Measurements from ENCODE around the gene EMID1. TPM values are rescaled to one million over a fixed set of nuclear protein-coding genes. Genes with fewer than 3 reads are reported as not detected.

Gene EMID1
- total RNA-seq, 2 donors from 2014 or later: 1.4 to 2.4 TPM

DNA sequence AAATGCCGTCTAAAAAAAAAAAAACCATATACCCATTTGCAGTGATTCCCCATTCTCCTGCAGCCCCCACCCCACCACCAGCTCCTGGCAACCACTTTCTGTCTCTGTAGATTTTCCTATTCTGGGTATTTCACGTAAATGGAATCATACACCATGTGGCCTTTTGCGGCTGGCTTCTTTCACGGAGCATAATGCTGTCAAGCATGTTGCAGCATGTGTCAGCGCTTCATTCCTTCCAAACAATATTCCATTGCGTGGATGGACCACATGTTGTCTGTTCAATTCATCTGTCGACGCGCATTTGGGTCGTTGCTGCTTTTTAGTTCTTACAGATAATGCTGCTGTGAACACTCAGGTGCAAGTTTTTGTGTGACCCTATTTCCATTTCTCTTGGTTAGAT, 14.8 kb upstream of the EMID1 start:
- no peak for DNase-seq (ENCODE audit: low spot score)
- intact Hi-C loops (cut with DNase I): no loop called here

- intact Hi-C loops (cut with DNase I): no loop called here
- peak; percentile 58 for DNase-seq (ENCODE audit: low spot score)
Observed at GRCh38 chr22:29193021-29193420, 12.7 kb upstream of the EMID1 start.

DNA sequence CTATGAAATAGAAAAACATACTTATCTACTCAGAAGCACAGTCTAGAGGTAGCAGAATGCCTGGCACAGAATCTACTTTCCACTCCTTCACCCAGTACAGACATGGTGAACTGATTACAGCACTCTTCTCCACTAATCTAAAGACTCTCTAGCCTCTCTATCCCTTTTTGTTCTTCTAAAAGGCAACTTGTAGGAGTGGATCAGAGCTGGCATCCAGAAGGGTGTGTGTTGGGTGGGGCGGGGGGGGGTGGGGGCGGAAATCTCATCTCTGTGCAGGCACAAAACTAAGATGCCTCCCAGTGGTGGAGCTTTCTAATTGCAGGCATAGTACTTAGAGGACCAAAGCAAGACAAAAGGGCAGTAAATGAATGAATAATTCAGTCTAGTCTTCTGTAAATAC, 11.5 kb upstream of the EMID1 start:
- no peak for DNase-seq (ENCODE audit: low spot score)
- intact Hi-C loops (cut with DNase I): no loop called here

DNA sequence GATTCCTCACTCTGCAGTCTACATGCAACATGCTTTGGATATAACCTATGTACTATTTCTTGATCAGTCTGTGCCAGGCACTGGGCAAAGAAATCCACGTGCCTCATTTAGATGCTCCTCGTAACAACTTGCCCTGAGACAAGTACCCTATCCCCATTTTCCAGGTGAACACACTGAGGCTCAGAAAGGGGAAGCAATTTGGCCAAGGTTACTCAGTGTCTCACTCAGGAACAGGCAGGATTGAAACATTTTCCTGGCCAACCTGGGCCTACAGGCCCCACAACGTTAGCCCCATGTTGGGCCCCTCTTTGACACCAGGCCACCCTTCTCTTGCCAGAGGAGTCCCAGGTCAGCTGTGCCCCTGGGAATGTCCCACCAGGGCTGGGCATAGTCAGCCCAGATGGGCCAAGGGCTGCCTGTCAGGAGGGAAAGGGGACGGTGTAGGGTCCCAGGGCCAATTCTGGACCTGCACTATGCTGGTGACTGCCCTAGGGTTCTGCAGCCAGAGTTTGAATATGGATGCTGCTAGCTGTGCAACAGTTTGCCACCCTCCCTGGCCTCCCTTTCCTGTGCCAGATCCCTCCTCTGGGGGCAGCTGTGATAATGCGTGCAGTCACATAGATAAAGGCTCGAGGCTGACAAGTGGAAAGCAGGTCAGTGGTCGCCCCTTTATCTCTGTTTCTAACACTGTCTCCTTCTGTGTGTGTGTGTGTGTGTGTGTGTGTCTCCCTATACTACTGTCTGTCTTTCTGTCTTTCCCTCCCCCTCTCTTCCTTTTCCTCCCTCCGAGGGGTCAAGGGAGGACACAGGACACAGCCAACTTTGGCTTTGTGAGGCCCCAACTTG, 10.4 kb upstream of the EMID1 start:
- DNase-seq (ENCODE audit: low spot score): peak; percentile 66
- intact Hi-C loops (cut with DNase I): no loop called here

GRCh38 chr22:29195964-29196666, 9.6 kb upstream of the EMID1 start:
- intact Hi-C loops (cut with DNase I): no loop called here
- DNase-seq (ENCODE audit: low spot score): peak; percentile 67

GRCh38 chr22:29197096-29197495, 8.6 kb upstream of the EMID1 start:
- intact Hi-C loops (cut with DNase I): no loop called here
- no peak for DNase-seq (ENCODE audit: low spot score)

GRCh38 chr22:29198240-29198639, 7.5 kb upstream of the EMID1 start:
- no peak for DNase-seq (ENCODE audit: low spot score)
- intact Hi-C loops (cut with DNase I): no loop called here

- intact Hi-C loops (cut with DNase I): no loop called here
Observed at GRCh38 chr22:29199702-29200400, 5.8 kb upstream of the EMID1 start.

DNA sequence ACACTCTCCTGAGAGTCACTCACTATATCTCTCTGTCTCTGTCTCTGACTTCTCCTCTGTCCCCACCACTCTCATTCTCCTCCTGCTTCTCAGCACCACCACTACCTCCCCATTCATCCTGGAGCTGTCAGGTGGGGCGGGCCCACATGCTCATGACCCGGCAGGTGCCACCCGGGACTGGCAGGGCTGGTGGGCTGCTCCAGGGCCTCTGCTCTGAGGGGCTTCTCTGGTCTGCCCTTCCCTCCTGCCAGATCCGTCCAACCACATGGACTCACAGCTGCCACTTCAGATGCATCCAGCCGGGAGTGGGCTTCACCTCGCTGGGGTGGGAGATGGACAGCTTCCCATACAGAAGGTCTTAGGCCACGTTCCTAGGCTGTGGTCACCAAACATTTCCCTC, 4.8 kb upstream of the EMID1 start:
- peak; percentile 43 for DNase-seq (ENCODE audit: low spot score)
- intact Hi-C loops (cut with DNase I): no loop called here

More at GRCh38 chr22:29199702-29200400, 5.8 kb upstream of the EMID1 start:
- peak; percentile 37 for DNase-seq (ENCODE audit: low spot score)

DNA sequence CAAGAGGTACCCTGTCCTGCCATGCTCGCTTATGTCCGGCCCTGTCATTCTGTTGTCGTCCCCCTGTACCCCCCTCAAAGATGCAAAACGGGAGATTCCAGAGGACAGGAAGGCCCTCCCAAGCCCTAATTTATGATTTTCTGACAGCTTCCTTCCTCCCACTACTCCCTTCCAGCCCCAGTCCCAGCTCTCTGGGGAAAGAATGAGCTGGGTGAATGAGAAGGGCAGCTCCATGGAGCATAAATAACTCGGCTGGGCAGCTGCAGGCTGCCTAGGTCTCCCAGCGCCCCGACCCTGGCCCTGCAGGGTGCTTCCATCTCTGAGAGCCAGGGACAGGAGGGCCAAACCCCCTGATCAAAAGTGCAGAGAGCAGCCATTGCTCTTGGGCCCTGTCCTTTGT, 3.9 kb upstream of the EMID1 start:
- intact Hi-C loops (cut with DNase I): no loop called here
- DNase-seq (ENCODE audit: low spot score): no peak

- intact Hi-C loops (cut with DNase I): no loop called here
- DNase-seq (ENCODE audit: low spot score): peak; percentile 88
Observed at GRCh38 chr22:29202212-29203192, 3.2 kb upstream of the EMID1 start.

DNA sequence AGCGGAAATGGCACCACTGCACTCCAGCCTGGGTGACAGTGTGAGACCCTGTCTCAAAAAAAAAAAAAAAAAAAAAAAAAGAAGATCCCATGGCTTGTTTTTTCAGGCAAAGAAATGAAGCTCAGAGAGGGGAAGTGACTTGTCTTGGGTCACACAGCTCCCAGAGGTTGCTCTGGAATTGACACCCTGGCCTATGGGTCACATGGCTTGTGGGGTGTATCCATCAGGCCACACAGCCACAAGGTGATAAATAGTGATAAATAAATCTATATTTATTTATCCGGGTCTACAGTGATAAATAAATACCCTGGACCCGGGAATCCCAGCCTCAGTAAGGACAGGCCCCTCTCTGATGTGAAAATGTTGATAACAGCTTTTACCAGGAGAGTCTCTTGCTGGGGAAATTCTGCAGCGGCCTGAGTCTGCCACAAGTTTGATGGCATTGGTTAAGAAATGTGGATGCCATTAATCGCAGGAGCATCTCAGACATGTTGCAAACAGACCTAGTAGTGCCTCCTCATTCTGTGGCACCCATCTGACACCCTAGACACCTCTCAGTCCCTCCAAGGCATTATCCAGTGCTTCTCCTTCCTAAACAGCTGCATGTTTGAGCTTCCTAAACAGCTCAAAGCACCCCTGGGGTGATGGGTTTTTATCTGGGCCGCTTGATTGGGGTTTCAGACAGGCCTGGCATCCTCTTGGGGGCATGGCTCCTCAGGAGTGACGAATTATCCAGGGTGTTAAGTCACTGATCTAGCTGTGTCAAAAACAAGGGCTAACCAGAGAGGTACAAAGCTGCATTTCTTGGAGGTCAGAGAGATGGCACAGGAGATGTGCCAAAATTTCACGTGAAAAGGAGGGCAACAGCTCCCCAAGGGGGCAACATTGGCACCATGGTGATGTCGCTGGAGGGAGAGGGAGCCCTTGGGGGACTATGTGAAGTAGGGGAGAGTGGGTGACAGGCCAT, 1.9 kb upstream of the EMID1 start:
- intact Hi-C loops (cut with DNase I): no loop called here

DNA sequence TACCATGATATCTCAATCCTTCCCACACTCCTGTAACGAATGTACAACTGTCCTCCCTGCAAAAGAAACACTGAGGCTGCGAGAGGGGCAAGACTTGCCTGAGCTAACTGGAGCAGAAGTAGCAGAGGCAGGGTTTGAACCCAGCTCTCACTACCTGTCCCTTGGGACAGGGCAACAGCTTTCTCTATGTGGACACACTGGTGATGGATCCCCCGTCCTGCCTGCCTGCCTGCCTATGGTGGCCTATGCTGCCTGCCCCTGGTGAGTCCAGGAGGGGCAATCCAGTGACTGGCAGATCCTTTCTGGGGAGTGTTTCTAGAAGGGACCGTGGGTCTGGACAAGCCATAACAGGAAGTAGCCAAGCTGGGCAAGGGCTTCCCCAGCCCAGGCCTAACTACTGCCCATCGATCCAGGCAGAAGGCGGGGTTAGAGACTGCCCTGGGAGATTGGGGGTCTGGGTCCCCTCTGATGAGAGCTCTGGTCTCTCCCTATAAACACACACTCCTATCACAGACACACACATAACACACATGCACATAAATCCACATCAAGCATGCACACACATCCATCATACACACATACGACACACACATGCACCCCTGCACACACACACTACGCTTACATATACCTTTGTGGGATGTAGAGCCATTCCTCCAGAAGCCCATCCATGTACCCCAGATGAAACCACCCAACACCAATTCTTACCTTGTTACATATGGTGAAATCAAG, 1.1 kb upstream of the EMID1 start:
- no peak for DNase-seq (ENCODE audit: low spot score)
- intact Hi-C loops (cut with DNase I): no loop called here

More for the DNA sequence above, 1.9 kb upstream of the EMID1 start:
- DNase-seq (ENCODE audit: low spot score): no peak

GRCh38 chr22:29205252-29205593, 473 bp upstream of the EMID1 start:
- DNase-seq (ENCODE audit: low spot score): no peak
- intact Hi-C loops (cut with DNase I): no loop called here

DNA sequence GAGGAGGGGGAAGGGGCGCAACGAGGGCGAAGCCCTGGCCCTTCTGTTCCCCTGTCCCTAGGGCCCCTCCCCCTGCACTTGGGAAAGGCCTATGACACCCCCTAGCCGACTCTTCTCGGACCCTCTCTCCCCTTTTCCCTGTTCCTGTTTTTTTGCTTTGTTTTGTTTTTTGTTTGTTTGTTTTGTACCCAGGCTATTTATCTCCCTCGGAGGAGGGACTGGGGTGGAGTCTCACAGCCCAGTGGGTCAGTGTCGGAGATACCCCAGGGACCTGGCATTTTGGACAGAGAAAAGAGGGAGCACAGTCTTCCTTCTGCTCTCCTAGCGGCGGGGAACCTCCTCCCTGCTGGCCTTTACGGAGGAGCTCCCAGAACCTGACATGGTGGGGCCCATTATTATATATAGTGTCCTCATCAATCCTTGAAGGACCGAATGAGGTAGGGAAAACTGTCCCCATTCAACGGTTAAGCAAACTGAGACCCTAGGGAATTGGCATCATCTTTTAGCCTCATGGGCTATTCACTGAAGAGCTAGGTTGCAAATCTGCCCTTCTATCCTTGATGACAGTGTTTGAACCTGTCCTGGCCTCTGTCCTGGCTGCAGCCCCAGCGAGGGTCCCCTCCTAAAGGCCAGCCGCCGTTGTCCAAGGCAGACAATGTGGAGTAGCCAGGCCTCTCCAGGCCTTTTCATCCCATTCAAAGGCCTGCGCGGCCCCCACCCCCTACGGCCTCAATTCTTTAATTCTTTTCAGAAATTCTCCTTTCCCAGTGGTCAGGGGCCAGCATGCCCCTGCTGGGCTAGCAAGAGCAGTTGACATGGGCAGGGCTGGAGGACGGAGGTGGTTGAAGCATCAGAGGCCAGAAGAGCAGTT, 911 bp downstream of the EMID1 start:
- intact Hi-C loops (cut with DNase I): no loop called here
- DNase-seq (ENCODE audit: low spot score): no peak

DNA sequence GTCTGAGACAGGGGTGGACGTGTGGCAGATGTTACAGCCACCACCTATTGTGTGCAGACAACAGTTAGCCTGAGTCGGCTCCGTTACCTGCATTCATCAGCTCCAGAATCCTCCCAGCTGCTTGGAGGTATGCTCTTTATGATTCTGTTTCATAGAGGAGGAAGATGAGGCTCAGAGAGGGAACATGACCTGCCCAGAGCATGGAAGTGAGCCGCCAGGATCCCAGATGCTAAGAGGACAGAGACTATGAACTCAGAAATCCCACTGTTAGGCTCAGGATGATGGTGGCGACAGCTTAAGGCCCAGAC, 1.5 kb downstream of the EMID1 start:
- intact Hi-C loops (cut with DNase I): no loop called here
- no peak for DNase-seq (ENCODE audit: low spot score)

Data from posterior vena cava (tissue), 2 donors.